ENCODE results near the gene LRRC23.
A peak's percentile ranks its signal among the peaks of the same experiment; 100 is the strongest.
"Not testable (repeated sequence)": the region's sequence is repeated elsewhere in the genome, so short reads cannot be mapped to it uniquely, and the experiment has no call there.

LRRC23 gene

GRCh38 chr12:6868211-6869048 lies 36.2 kb upstream of the LRRC23 start:
- ChIA-PET CTCF (interaction anchor here (0.7 to 2.5 kb wide), 9 partner anchors 14 to 245 kb away, joined by 3 to 26 read pairs (median 5); partner anchors contain the start of genes CDCA3 and USP5), POLR2A (interaction anchor here (0.6 to 12.4 kb wide), 25 partner anchors 9 to 334 kb away, joined by 3 to 214 read pairs (median 6); partner anchors contain the start of genes C12orf57, CDCA3, COPS7A and GAPDH)
- no peak for DNase-seq (ENCODE audit: extremely low spot score)
- no peak for TF ChIP-seq FOXK2 (IDR thresholded peaks at IDR 0.05)
- no peak for TF ChIP-seq HDGF (IDR thresholded peaks at IDR 0.05; ENCODE audit: borderline replicate concordance)
- TF ChIP-seq ZNF384 (IDR thresholded peaks at IDR 0.05), result no peak
- TF ChIP-seq FOXA1 (IDR thresholded peaks at IDR 0.05), result no peak
- no peak for TF ChIP-seq FOXM1 (IDR thresholded peaks at IDR 0.05; ENCODE audit: borderline replicate concordance)
- no peak for TF ChIP-seq CTBP1 (IDR thresholded peaks at IDR 0.05; ENCODE audit: borderline replicate concordance)
- no peak for TF ChIP-seq LEF1 (IDR thresholded peaks at IDR 0.05; ENCODE audit: borderline replicate concordance)
- TF ChIP-seq NFRKB (IDR thresholded peaks at IDR 0.05), result no peak
- no peak for TF ChIP-seq ARNT (IDR thresholded peaks at IDR 0.05)
- TF ChIP-seq TARDBP (IDR thresholded peaks at IDR 0.05), result no peak
- TF ChIP-seq SP1 (IDR thresholded peaks at IDR 0.05), result no peak
- TF ChIP-seq ELF4 (IDR thresholded peaks at IDR 0.05), result no peak
- TF ChIP-seq L3MBTL2 (conservative IDR thresholded peaks at IDR 0.05), result no peak
- no peak for TF ChIP-seq PKNOX1 (IDR thresholded peaks at IDR 0.05)
- no peak for TF ChIP-seq BHLHE40 (IDR thresholded peaks at IDR 0.05; ENCODE audit: borderline replicate concordance)
- no peak for TF ChIP-seq SUZ12 (IDR thresholded peaks at IDR 0.05)

- TF ChIP-seq SUZ12 (IDR thresholded peaks at IDR 0.05), result no peak
- TF ChIP-seq L3MBTL2 (conservative IDR thresholded peaks at IDR 0.05), result no peak
- no peak for TF ChIP-seq PKNOX1 (IDR thresholded peaks at IDR 0.05)
- TF ChIP-seq LEF1 (IDR thresholded peaks at IDR 0.05; ENCODE audit: borderline replicate concordance), result no peak
- no peak for TF ChIP-seq BHLHE40 (IDR thresholded peaks at IDR 0.05; ENCODE audit: borderline replicate concordance)
- no peak for TF ChIP-seq TARDBP (IDR thresholded peaks at IDR 0.05)
- TF ChIP-seq HDGF (IDR thresholded peaks at IDR 0.05; ENCODE audit: borderline replicate concordance), result peak; percentile 67
- POLR2A ChIA-PET, result interaction anchor here (0.6 to 12.4 kb wide), 29 partner anchors 8 to 335 kb away, joined by 3 to 214 read pairs (median 5); partner anchors contain the start of genes C12orf57, CDCA3, COPS7A and GAPDH
- CTCF ChIA-PET, result interaction anchor here (0.5 to 2.5 kb wide), 25 partner anchors 11 to 244 kb away, joined by 3 to 26 read pairs (median 4); partner anchors contain the start of genes C12orf57, CDCA3, LRRC23 and USP5
- DNase-seq (ENCODE audit: extremely low spot score), result peak; percentile 68
Measured at GRCh38 chr12:6869049-6870021, 35.3 kb upstream of the LRRC23 start.

- POLR2A ChIA-PET, result interaction anchor here (0.8 to 12.4 kb wide), 8 partner anchors 9 to 181 kb away, joined by 3 to 214 read pairs (median 10); partner anchors contain the start of genes C12orf57, CDCA3, MLF2 and RNU7-1
- CTCF ChIA-PET, result interaction anchor here (1.9 to 2.5 kb wide), 2 partner anchors 12 to 19 kb away, joined by 6 to 26 read pairs; partner anchors contain the start of genes CDCA3 and USP5
Measured at GRCh38 chr12:6870304-6870703, 34.3 kb upstream of the LRRC23 start.

GRCh38 chr12:6871052-6871957 lies 33.3 kb upstream of the LRRC23 start:
- POLR2A ChIA-PET, result interaction anchor here (0.8 to 12.4 kb wide), 14 partner anchors 8 to 242 kb away, joined by 3 to 214 read pairs (median 11); partner anchors contain the start of genes C12orf57, CDCA3, MLF2 and RNU7-1
- DNase-seq (ENCODE audit: extremely low spot score), result no peak

More at GRCh38 chr12:6870304-6870703, 34.3 kb upstream of the LRRC23 start:
- DNase-seq (ENCODE audit: extremely low spot score), result not testable (repeated sequence)

More at GRCh38 chr12:6871052-6871957, 33.3 kb upstream of the LRRC23 start:
- TF ChIP-seq ZNF384 (IDR thresholded peaks at IDR 0.05), result no peak
- no peak for TF ChIP-seq TARDBP (IDR thresholded peaks at IDR 0.05)
- no peak for TF ChIP-seq SUZ12 (IDR thresholded peaks at IDR 0.05)
- no peak for TF ChIP-seq LEF1 (IDR thresholded peaks at IDR 0.05; ENCODE audit: borderline replicate concordance)
- TF ChIP-seq BHLHE40 (IDR thresholded peaks at IDR 0.05; ENCODE audit: borderline replicate concordance), result no peak
- no peak for TF ChIP-seq PKNOX1 (IDR thresholded peaks at IDR 0.05)
- no peak for TF ChIP-seq ELF4 (IDR thresholded peaks at IDR 0.05)
- TF ChIP-seq FOXA1 (IDR thresholded peaks at IDR 0.05), result no peak
- TF ChIP-seq ARNT (IDR thresholded peaks at IDR 0.05), result no peak
- no peak for TF ChIP-seq L3MBTL2 (conservative IDR thresholded peaks at IDR 0.05)
- no peak for TF ChIP-seq NFRKB (IDR thresholded peaks at IDR 0.05)
- no peak for TF ChIP-seq FOXM1 (IDR thresholded peaks at IDR 0.05; ENCODE audit: borderline replicate concordance)
- no peak for TF ChIP-seq HDGF (IDR thresholded peaks at IDR 0.05; ENCODE audit: borderline replicate concordance)
- no peak for TF ChIP-seq CTBP1 (IDR thresholded peaks at IDR 0.05; ENCODE audit: borderline replicate concordance)
- TF ChIP-seq FOXK2 (IDR thresholded peaks at IDR 0.05), result no peak
- no peak for TF ChIP-seq SP1 (IDR thresholded peaks at IDR 0.05)
- CTCF ChIA-PET, result interaction anchor here (0.7 to 2.8 kb wide), 13 partner anchors 11 to 242 kb away, joined by 3 to 24 read pairs (median 6); partner anchors contain the start of gene LRRC23
